Epithelial cell of esophagus (primary cell): Measurements from ENCODE around the gene S100A11.
A peak's percentile ranks its signal among the peaks of the same experiment; 100 is the strongest.

Source experiments
- DNase-seq: peaks from one replicate; pipeline ENCODE4 v3.0.0; 2010; ENCODE audit warnings: low read depth
- H3K4me3 ChIP-seq: 2 replicates; pipeline ENCODE4 v1.5.1; 2011; ENCODE audit warnings: mild to moderate bottlenecking, low read length, control low read depth
- CTCF ChIP-seq: IDR thresholded peaks from 2 replicates; pipeline ENCODE4 v1.5.1; 2011; ENCODE audit warnings: low read depth, mild to moderate bottlenecking, low read length, control low read depth, inconsistent platforms; ENCODE audit not compliant: insufficient read depth; ENCODE audit errors: missing control alignments

Gene S100A11

GRCh38 chr1:151995774-151996173 lies 41.0 kb downstream of the S100A11 start:
- peak; percentile 43 for DNase-seq
- TF ChIP-seq CTCF: no peak
- H3K4me3 ChIP-seq: no peak overlapping the region

- peak; percentile 95 for DNase-seq
- no peak overlapping the region for H3K4me3 ChIP-seq
- no peak for TF ChIP-seq CTCF
Observed at GRCh38 chr1:151994956-151995355, 41.8 kb downstream of the S100A11 start.

GRCh38 chr1:151993734-151994496 lies 42.9 kb downstream of the S100A11 start, which contains the start of gene S100A10:
Gene S100A10, minus strand, starts transcription at chr1:151993859. Its CDS starts 7,629 bp downstream, at chr1:151986230.
- H3K4me3 ChIP-seq: peak within 1 kb of the TSS; percentile 97
- no peak for TF ChIP-seq CTCF
- peak; percentile 88 for DNase-seq

- TF ChIP-seq CTCF: no peak
- H3K4me3 ChIP-seq: peak overlapping the region; percentile 97
- DNase-seq: peak; percentile 36
Observed at GRCh38 chr1:151993084-151993733, 43.6 kb downstream of the S100A11 start.

GRCh38 chr1:151992303-151993083 lies 44.3 kb downstream of the S100A11 start:
- TF ChIP-seq CTCF: no peak
- H3K4me3 ChIP-seq: peak overlapping the region; percentile 97
- DNase-seq: peak; percentile 98

- DNase-seq: no peak
- peak overlapping the region; percentile 97 for H3K4me3 ChIP-seq
- no peak for TF ChIP-seq CTCF
Observed at GRCh38 chr1:151991663-151992302, 45.0 kb downstream of the S100A11 start.
